HepG2 (cell line): ENCODE measurements around the gene ZNF839. TPM values are rescaled to one million over a fixed set of nuclear protein-coding genes. Genes with fewer than 3 reads are reported as not detected.

Source experiments
- BCL6 ChIP-seq: IDR thresholded peaks from 2 replicates; pipeline ENCODE4 v1.6.1; 2016; ENCODE audit warnings: missing genetic modification reagents, missing compliant biosample characterization
- E2F5 ChIP-seq: sonication (generic); formaldehyde crosslinking; conservative IDR thresholded peaks from 2 replicates; pipeline ENCODE4 v1.4.0; 2020; ENCODE audit warnings: missing genetic modification reagents
- ETV5 ChIP-seq: IDR thresholded peaks from 2 replicates; pipeline ENCODE4 v1.6.1; 2018; ENCODE audit warnings: missing biosample characterization, missing genetic modification reagents, inconsistent platforms, borderline replicate concordance
- FOXA1 ChIP-seq, 2 experiments: fragments of 450-650 bp in 1 of 2; sonication (generic) in 1 of 2; formaldehyde crosslinking in 1 of 2; IDR thresholded peaks; 2 replicates each; pipeline versions ENCODE4 v1.4.0 to v1.6.1; 2016 to 2020; ENCODE audit warnings: missing genetic modification reagents in 1 of 2
- FOXC1 ChIP-seq: sonication (generic); formaldehyde crosslinking; IDR thresholded peaks from 2 replicates; pipeline ENCODE4 v1.8.0; 2022; ENCODE audit warnings: mild to moderate bottlenecking, missing genetic modification reagents, borderline replicate concordance
- HDAC1 ChIP-seq: sonication (generic); formaldehyde crosslinking; IDR thresholded peaks from 2 replicates; pipeline ENCODE4 v1.5.1; 2020; ENCODE audit warnings: mild to moderate bottlenecking, missing genetic modification reagents
- HNRNPH1 ChIP-seq: fragments of 200-400 bp; formaldehyde crosslinking; optimal IDR thresholded peaks from 2 replicates; pipeline ENCODE3; 2017; ENCODE audit warnings: mild to moderate bottlenecking, low read depth, low read length
- KDM3A ChIP-seq: IDR thresholded peaks from 2 replicates; pipeline ENCODE4 v1.6.1; 2018; ENCODE audit warnings: low read depth, missing compliant biosample characterization
- MTA1 ChIP-seq: sonication (generic); formaldehyde crosslinking; IDR thresholded peaks from 2 replicates; pipeline ENCODE4 v1.4.0; 2020; ENCODE audit warnings: missing genetic modification reagents, mild to moderate bottlenecking, borderline replicate concordance
- NFKBIZ ChIP-seq: IDR thresholded peaks from 2 replicates; pipeline ENCODE4 v1.6.1; 2018; ENCODE audit warnings: missing genetic modification reagents, missing compliant biosample characterization
- ONECUT2 ChIP-seq: sonication (generic); formaldehyde crosslinking; IDR thresholded peaks from 2 replicates; pipeline ENCODE4 v1.4.0; 2020; ENCODE audit warnings: missing genetic modification reagents
- REXO4 ChIP-seq: sonication (generic); formaldehyde crosslinking; IDR thresholded peaks from 2 replicates; pipeline ENCODE4 v1.8.0; 2022; ENCODE audit warnings: missing genetic modification reagents, mild to moderate bottlenecking, borderline replicate concordance
- SIX1 ChIP-seq: sonication (generic); formaldehyde crosslinking; IDR thresholded peaks from 2 replicates; pipeline ENCODE4 v1.4.0; 2020; ENCODE audit warnings: missing genetic modification reagents, borderline replicate concordance
- SMAD9 ChIP-seq: sonication (generic); formaldehyde crosslinking; IDR thresholded peaks from 2 replicates; pipeline ENCODE4 v1.5.1; 2020; ENCODE audit warnings: mild to moderate bottlenecking, missing genetic modification reagents
- SPEN ChIP-seq: sonication (generic); formaldehyde crosslinking; IDR thresholded peaks from 2 replicates; pipeline ENCODE4 v1.5.1; 2020; ENCODE audit warnings: low read depth, mild to moderate bottlenecking, missing genetic modification reagents
- SRSF1 ChIP-seq: fragments of 200-400 bp; formaldehyde crosslinking; optimal IDR thresholded peaks from 2 replicates; pipeline ENCODE3; 2017; ENCODE audit warnings: mild to moderate bottlenecking, low read depth, low read length, moderate library complexity
- SYNCRIP ChIP-seq: fragments of 200-400 bp; formaldehyde crosslinking; IDR thresholded peaks from 2 replicates; pipeline ENCODE4 v1.6.1; 2018; ENCODE audit warnings: mild to moderate bottlenecking, low read depth, low read length; ENCODE audit not compliant: insufficient read depth
- XRCC5 ChIP-seq: fragments of 200-400 bp; formaldehyde crosslinking; optimal IDR thresholded peaks from 2 replicates; pipeline ENCODE3; 2017; ENCODE audit warnings: mild to moderate bottlenecking, low read length
- ZNF33B ChIP-seq: sonication (generic); formaldehyde crosslinking; IDR thresholded peaks from 2 replicates; pipeline ENCODE4 v1.5.1; 2020; ENCODE audit warnings: mild to moderate bottlenecking, missing genetic modification reagents
- ZNF746 ChIP-seq: sonication (generic); formaldehyde crosslinking; IDR thresholded peaks from 2 replicates; pipeline ENCODE4 v1.8.0; 2022; ENCODE audit warnings: mild to moderate bottlenecking, missing genetic modification reagents
- polyA plus RNA-seq, 8 experiments: library from polyadenylated mRNA; depleted of rRNA in 3 of 8; stranded (reverse) in 7 of 8; unstranded in 1 of 8; fragments of >200 nt; fragmentation: Illumina TruSeq in 4 of 8; extraction: Trizol in 4 of 8; gene quantifications; 2 replicates each; pipeline versions ENCODE4 v1.2.1 to v1.2.3, GENCODE V29; 2011 to 2016; ENCODE audit warnings: low read depth in 4 of 8, missing spikeins in 1 of 8, mixed read lengths in 1 of 8; ENCODE audit not compliant: insufficient read depth in 1 of 8
- total RNA-seq, 5 experiments: library from RNA; depleted of rRNA; stranded (reverse); fragments of >200 nt; fragmentation: Illumina TruSeq; extraction: Trizol; gene quantifications; 2 replicates each; pipeline ENCODE4 v1.2.3, GENCODE V29; 2016; ENCODE audit warnings: low read depth in 1 of 5
- TF ChIP-seq, protein P1 (sequence below): sonication (generic); formaldehyde crosslinking; IDR thresholded peaks from 2 replicates; pipeline ENCODE4 v1.4.0; 2020; ENCODE audit warnings: mild to moderate bottlenecking, missing genetic modification reagents
- TF ChIP-seq, protein P2 (sequence below): IDR thresholded peaks from 2 replicates; pipeline ENCODE4 v1.6.1; 2016
- TF ChIP-seq, protein P3 (sequence below): sonication (generic); formaldehyde crosslinking; IDR thresholded peaks from 2 replicates; pipeline ENCODE4 v1.8.0; 2022; ENCODE audit warnings: mild to moderate bottlenecking, missing genetic modification reagents
- TF ChIP-seq, protein P4 (sequence below): sonication (generic); formaldehyde crosslinking; IDR thresholded peaks from 2 replicates; pipeline ENCODE4 v1.5.0; 2020; ENCODE audit warnings: mild to moderate bottlenecking, missing genetic modification reagents, borderline replicate concordance

The ZNF839 gene
- total and polyA plus RNA-seq, 2 of the 13 experiments (the other 11 are each of a cell fraction or from before 2014, with no cell fraction given), result 11.1 to 12.8 TPM

- peak; percentile 33; the same call in 1 of the 2 replicates for TF ChIP-seq MTA1 (CRISPR knock-in tag)
- no peak for TF ChIP-seq SYNCRIP
- TF ChIP-seq, protein P1, sequence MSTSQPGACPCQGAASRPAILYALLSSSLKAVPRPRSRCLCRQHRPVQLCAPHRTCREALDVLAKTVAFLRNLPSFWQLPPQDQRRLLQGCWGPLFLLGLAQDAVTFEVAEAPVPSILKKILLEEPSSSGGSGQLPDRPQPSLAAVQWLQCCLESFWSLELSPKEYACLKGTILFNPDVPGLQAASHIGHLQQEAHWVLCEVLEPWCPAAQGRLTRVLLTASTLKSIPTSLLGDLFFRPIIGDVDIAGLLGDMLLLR (CRISPR knock-in tag), result no peak
- TF ChIP-seq, protein P2, sequence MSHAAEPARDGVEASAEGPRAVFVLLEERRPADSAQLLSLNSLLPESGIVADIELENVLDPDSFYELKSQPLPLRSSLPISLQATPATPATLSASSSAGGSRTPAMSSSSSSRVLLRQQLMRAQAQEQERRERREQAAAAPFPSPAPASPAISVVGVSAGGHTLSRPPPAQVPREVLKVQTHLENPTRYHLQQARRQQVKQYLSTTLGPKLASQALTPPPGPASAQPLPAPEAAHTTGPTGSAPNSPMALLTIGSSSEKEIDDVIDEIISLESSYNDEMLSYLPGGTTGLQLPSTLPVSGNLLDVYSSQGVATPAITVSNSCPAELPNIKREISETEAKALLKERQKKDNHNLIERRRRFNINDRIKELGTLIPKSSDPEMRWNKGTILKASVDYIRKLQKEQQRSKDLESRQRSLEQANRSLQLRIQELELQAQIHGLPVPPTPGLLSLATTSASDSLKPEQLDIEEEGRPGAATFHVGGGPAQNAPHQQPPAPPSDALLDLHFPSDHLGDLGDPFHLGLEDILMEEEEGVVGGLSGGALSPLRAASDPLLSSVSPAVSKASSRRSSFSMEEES (CRISPR knock-in tag), result no peak
- TF ChIP-seq, protein P3, sequence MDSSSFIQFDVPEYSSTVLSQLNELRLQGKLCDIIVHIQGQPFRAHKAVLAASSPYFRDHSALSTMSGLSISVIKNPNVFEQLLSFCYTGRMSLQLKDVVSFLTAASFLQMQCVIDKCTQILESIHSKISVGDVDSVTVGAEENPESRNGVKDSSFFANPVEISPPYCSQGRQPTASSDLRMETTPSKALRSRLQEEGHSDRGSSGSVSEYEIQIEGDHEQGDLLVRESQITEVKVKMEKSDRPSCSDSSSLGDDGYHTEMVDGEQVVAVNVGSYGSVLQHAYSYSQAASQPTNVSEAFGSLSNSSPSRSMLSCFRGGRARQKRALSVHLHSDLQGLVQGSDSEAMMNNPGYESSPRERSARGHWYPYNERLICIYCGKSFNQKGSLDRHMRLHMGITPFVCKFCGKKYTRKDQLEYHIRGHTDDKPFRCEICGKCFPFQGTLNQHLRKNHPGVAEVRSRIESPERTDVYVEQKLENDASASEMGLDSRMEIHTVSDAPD, result no peak
- no peak for TF ChIP-seq SIX1
- no peak for TF ChIP-seq FOXC1
- no peak; the same call in 1 of the 2 replicates for TF ChIP-seq BCL6
- peak; percentile 55; the same call in 1 of the 2 replicates for TF ChIP-seq NFKBIZ (CRISPR knock-in tag)
- no peak for TF ChIP-seq ZNF746
- TF ChIP-seq SRSF1, result no peak
- no peak for TF ChIP-seq SMAD9 (CRISPR knock-in tag)
- no peak for TF ChIP-seq E2F5
- peak; percentile 36; the same call in 1 of the 2 replicates for TF ChIP-seq ETV5 (CRISPR knock-in tag)
- no peak for TF ChIP-seq HNRNPH1
- TF ChIP-seq FOXA1 (IDR thresholded peaks at IDR 0.05), result no peak
- TF ChIP-seq FOXA1 (CRISPR knock-in tag; IDR thresholded peaks at IDR 0.05), result no peak
- TF ChIP-seq HDAC1 (CRISPR knock-in tag), result peak; percentile 74; the same call in 1 of the 2 replicates
- TF ChIP-seq SPEN (CRISPR knock-in tag), result peak; percentile 72; the same call in 1 of the 2 replicates
- no peak for TF ChIP-seq REXO4
- TF ChIP-seq ZNF33B (CRISPR knock-in tag), result no peak
- TF ChIP-seq XRCC5, result no peak
- TF ChIP-seq KDM3A (CRISPR knock-in tag), result no peak; the same call in 1 of the 2 replicates
- no peak for TF ChIP-seq ONECUT2
- TF ChIP-seq, protein P4, sequence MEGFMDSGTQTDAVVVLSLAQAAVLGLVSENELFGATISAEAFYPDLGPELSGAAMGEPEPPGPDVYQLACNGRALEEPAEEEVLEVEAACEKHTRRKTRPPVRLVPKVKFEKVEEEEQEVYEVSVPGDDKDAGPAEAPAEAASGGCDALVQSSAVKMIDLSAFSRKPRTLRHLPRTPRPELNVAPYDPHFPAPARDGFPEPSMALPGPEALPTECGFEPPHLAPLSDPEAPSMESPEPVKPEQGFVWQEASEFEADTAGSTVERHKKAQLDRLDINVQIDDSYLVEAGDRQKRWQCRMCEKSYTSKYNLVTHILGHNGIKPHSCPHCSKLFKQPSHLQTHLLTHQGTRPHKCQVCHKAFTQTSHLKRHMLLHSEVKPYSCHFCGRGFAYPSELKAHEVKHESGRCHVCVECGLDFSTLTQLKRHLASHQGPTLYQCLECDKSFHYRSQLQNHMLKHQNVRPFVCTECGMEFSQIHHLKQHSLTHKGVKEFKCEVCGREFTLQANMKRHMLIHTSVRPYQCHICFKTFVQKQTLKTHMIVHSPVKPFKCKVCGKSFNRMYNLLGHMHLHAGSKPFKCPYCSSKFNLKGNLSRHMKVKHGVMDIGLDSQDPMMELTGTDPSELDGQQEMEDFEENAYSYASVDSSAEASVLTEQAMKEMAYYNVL (CRISPR knock-in tag), result peak; percentile 23; the same call in 1 of the 2 replicates
Measured at GRCh38 chr14:102362545-102363181, 43.1 kb downstream of the ZNF839 start, which contains the start of the genes CINP and TECPR2 (continued).
